ENCODE data around the gene TTC39B.

Gene TTC39B

DNA sequence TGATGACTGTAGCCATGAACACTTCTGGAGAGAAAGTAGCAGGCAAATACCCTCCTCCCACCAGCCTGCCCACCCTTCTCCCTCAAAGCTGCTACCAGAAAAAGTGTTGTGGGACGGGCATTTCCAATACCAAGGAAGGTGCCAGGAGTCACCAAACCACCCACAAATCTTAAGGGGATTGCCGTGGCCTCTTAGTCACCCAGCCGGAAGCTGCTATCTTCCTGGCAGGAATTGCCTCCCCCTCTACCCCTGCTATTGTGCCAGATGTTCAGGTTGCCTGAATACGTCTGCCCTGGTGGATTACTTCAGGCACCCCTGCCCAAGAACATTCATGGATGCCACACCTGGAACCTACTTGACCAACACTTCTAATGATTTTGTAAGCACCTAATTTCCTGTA lies 156.1 kb downstream of the TTC39B start:
- Histone ChIP-seq H3K9ac (no peak overlapping the region), H4K20me1 (ENCODE audit: insufficient read depth) (no peaks in the 10 kb centered on the region), H3K4me2 (no peak overlapping the region), H3K27ac (no peak overlapping the region), H3K4me1 (ENCODE audit: low read depth, poor library complexity, severe bottlenecking) (no peaks in the 10 kb centered on the region), H3K36me3 (ENCODE audit: insufficient read depth) (no peaks in the 10 kb centered on the region), H3K79me2 (ENCODE audit: insufficient read depth, low read depth) (no peaks in the 10 kb centered on the region), H2AFZ (ENCODE audit: low read depth) (no peak overlapping the region), H3K27me3 (ENCODE audit: insufficient read depth, low read depth) (no peaks in the 10 kb centered on the region), H3K4me3 (IDR thresholded peaks at IDR 0.05; ENCODE audit: insufficient read depth, low read depth, low read length) (no peak overlapping the region)
- TF ChIP-seq, protein P1, sequence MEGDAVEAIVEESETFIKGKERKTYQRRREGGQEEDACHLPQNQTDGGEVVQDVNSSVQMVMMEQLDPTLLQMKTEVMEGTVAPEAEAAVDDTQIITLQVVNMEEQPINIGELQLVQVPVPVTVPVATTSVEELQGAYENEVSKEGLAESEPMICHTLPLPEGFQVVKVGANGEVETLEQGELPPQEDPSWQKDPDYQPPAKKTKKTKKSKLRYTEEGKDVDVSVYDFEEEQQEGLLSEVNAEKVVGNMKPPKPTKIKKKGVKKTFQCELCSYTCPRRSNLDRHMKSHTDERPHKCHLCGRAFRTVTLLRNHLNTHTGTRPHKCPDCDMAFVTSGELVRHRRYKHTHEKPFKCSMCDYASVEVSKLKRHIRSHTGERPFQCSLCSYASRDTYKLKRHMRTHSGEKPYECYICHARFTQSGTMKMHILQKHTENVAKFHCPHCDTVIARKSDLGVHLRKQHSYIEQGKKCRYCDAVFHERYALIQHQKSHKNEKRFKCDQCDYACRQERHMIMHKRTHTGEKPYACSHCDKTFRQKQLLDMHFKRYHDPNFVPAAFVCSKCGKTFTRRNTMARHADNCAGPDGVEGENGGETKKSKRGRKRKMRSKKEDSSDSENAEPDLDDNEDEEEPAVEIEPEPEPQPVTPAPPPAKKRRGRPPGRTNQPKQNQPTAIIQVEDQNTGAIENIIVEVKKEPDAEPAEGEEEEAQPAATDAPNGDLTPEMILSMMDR (conservative IDR thresholded peaks at IDR 0.05; ENCODE audit: low read depth, low read length) = no peak

DNA sequence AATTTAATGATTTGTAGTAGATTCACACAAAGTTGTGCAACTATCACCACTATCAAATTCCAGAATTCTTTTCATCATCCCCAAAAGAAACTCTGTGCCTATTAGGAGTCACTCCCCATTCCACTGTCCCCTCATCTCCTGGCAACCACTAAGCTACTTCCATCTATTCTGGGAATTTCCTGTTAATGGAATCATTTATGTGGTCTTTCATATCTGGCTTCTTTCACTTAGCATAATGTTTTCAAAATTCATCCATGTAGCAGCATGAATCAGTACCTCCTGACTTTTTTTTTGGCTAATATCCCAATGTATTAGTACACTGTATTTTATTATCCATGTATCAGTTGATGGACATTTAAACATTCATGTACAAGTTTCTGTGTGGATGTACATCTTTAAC lies 157.6 kb downstream of the TTC39B start:
- no peaks in the 10 kb centered on the region for H3K36me3 ChIP-seq (ENCODE audit: insufficient read depth)
- H3K27me3 ChIP-seq (ENCODE audit: insufficient read depth, low read depth) = no peaks in the 10 kb centered on the region
- TF ChIP-seq, protein P1 (conservative IDR thresholded peaks at IDR 0.05; ENCODE audit: low read depth, low read length) = no peak
- H2AFZ ChIP-seq (ENCODE audit: low read depth) = no peak overlapping the region
- no peaks in the 10 kb centered on the region for H3K4me1 ChIP-seq (ENCODE audit: low read depth, poor library complexity, severe bottlenecking)
- no peak overlapping the region for H3K27ac ChIP-seq
- no peak overlapping the region for H3K4me2 ChIP-seq
- no peak overlapping the region for H3K4me3 ChIP-seq (IDR thresholded peaks at IDR 0.05; ENCODE audit: insufficient read depth, low read depth, low read length)
- no peak overlapping the region for H3K9ac ChIP-seq
- H4K20me1 ChIP-seq (ENCODE audit: insufficient read depth) = no peaks in the 10 kb centered on the region
- H3K79me2 ChIP-seq (ENCODE audit: insufficient read depth, low read depth) = no peaks in the 10 kb centered on the region

DNA sequence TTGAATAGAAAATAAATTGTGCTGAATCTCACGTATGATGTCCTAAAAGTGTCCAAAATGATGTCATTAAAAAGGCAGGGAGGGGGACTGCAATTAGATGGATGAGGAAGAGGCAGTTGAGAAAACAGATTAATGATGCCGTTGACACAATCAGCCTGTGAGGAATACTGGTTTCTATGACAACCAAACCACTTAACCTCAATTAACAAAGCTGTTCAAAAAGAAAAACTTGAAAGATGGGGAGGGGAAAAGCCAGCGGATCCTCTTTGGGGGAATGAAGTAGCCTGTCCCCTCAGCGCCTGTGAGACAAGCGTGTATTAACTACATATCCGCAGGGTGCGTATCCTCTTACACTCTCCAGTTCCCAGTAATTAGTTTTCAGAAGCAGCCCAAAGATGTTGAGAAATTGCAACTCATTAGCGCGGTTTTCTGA lies 160.7 kb downstream of the TTC39B start:
- Histone ChIP-seq H3K36me3 (ENCODE audit: insufficient read depth) (no peaks in the 10 kb centered on the region), H3K79me2 (ENCODE audit: insufficient read depth, low read depth) (no peaks in the 10 kb centered on the region), H3K4me3 (IDR thresholded peaks at IDR 0.05; ENCODE audit: insufficient read depth, low read depth, low read length) (no peak overlapping the region), H4K20me1 (ENCODE audit: insufficient read depth) (no peaks in the 10 kb centered on the region), H3K27ac (no peak overlapping the region), H3K4me2 (no peak overlapping the region), H3K9ac (no peak overlapping the region), H3K4me1 (ENCODE audit: low read depth, poor library complexity, severe bottlenecking) (no peaks in the 10 kb centered on the region), H2AFZ (ENCODE audit: low read depth) (no peak overlapping the region), H3K27me3 (ENCODE audit: insufficient read depth, low read depth) (no peaks in the 10 kb centered on the region)
- TF ChIP-seq, protein P1 (conservative IDR thresholded peaks at IDR 0.05; ENCODE audit: low read depth, low read length) = no peak

DNA sequence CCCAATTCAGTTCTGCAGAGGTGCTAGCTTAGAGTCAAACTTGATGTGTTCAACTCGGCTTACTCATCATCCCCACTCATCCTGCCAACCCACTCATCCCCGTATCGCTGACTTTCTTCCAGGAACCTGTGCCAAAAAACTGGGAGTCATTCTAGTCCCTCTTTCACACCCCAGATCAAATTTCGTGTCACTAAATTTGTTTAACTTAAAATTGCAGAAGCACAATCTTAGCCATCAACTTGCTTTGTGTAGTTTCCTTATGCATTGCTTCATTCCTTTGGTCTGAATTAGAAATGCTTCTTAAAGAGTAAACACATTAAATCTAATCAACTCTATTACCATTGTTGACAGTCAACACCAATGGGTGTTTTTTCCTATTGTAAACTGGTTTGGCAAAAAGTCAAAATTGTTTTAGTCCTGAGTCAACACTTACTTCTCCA lies 162.4 kb downstream of the TTC39B start:
- Histone ChIP-seq H3K4me2 (no peak overlapping the region), H3K36me3 (ENCODE audit: insufficient read depth) (no peaks in the 10 kb centered on the region), H4K20me1 (ENCODE audit: insufficient read depth) (no peaks in the 10 kb centered on the region), H2AFZ (ENCODE audit: low read depth) (no peak overlapping the region), H3K4me1 (ENCODE audit: low read depth, poor library complexity, severe bottlenecking) (no peaks in the 10 kb centered on the region), H3K4me3 (IDR thresholded peaks at IDR 0.05; ENCODE audit: insufficient read depth, low read depth, low read length) (no peak overlapping the region), H3K79me2 (ENCODE audit: insufficient read depth, low read depth) (no peaks in the 10 kb centered on the region), H3K27ac (no peak overlapping the region), H3K9ac (no peak overlapping the region), H3K27me3 (ENCODE audit: insufficient read depth, low read depth) (no peaks in the 10 kb centered on the region)
- TF ChIP-seq, protein P1 (conservative IDR thresholded peaks at IDR 0.05; ENCODE audit: low read depth, low read length) = no peak
